Hepatocyte (in vitro differentiated cells): ENCODE measurements around the gene RHEX. TPM values are rescaled to one million over a fixed set of nuclear protein-coding genes. Genes with fewer than 3 reads are reported as not detected.
"Not testable (repeated sequence)": the region's sequence is repeated elsewhere in the genome, so short reads cannot be mapped to it uniquely, and the experiment has no call there.

Source experiments
- DNase-seq: peaks from one replicate; pipeline ENCODE4 v3.0.0-alpha.2; 2016; ENCODE audit warnings: low spot score
- H2AFZ ChIP-seq: fragments of 200-600 bp; sonication (generic); 2 replicates; pipeline ENCODE4 v1.6.0; 2016; ENCODE audit warnings: antibody characterized with exemption, mild to moderate bottlenecking
- H3K27ac ChIP-seq: fragments of 200-600 bp; sonication (generic); 2 replicates; pipeline ENCODE4 v1.5.1; 2016; ENCODE audit warnings: mild to moderate bottlenecking
- H3K27me3 ChIP-seq: fragments of 200-600 bp; sonication (generic); 2 replicates; pipeline ENCODE4 v1.6.1; 2016
- H3K36me3 ChIP-seq: fragments of 200-600 bp; sonication (generic); replicated peaks from 2 replicates; pipeline ENCODE4 v1.5.1; 2016; ENCODE audit warnings: low read depth; ENCODE audit not compliant: insufficient read depth
- H3K4me1 ChIP-seq: fragments of 200-600 bp; sonication (generic); 2 replicates; pipeline ENCODE4 v1.5.1; 2016; ENCODE audit warnings: mild to moderate bottlenecking, moderate library complexity; ENCODE audit not compliant: insufficient read depth
- H3K4me2 ChIP-seq: fragments of 200-600 bp; sonication (generic); 2 replicates; pipeline ENCODE4 v1.6.0; 2016
- H3K4me3 ChIP-seq: fragments of 200-600 bp; sonication (generic); 2 replicates; pipeline ENCODE4 v1.5.1; 2016; ENCODE audit warnings: mild to moderate bottlenecking
- H3K79me2 ChIP-seq: fragments of 200-600 bp; sonication (generic); 2 replicates; pipeline ENCODE4 v1.6.0; 2017; ENCODE audit warnings: mild to moderate bottlenecking
- H3K9me2 ChIP-seq: fragments of 200-600 bp; sonication (generic); replicated peaks from 2 replicates; pipeline ENCODE4 v1.6.0; 2017; ENCODE audit warnings: mild to moderate bottlenecking; ENCODE audit not compliant: insufficient read depth
- H3K9me3 ChIP-seq: fragments of 200-600 bp; sonication (generic); 2 replicates; pipeline ENCODE4 v1.5.1; 2016; ENCODE audit warnings: low read depth, mild to moderate bottlenecking
- H4K20me1 ChIP-seq: fragments of 200-600 bp; sonication (generic); 2 replicates; pipeline ENCODE4 v1.6.0; 2016; ENCODE audit warnings: mild to moderate bottlenecking; ENCODE audit not compliant: insufficient read depth, poor library complexity, severe bottlenecking
- EZH2 ChIP-seq: fragments of 200-600 bp; sonication (generic); IDR thresholded peaks from 2 replicates; pipeline ENCODE4 v1.6.1; 2016; ENCODE audit warnings: antibody characterized with exemption, mild to moderate bottlenecking, borderline replicate concordance
- EZH2phosphoT487 ChIP-seq: fragments of 200-600 bp; sonication (generic); IDR thresholded peaks from one replicate; pipeline ENCODE4 v1.6.1; 2018; ENCODE audit warnings: antibody characterized with exemption, mild to moderate bottlenecking, low read depth, moderate library complexity; ENCODE audit not compliant: unreplicated experiment, severe bottlenecking
- WGBS: methylation state at CpG from one replicate; pipeline ENCODE4 v1.1.6; 2016; ENCODE audit warnings: low lambda C conversion rate; ENCODE audit errors: missing lambda C conversion rate; 5-methylcytosine and 5-hydroxymethylcytosine counted together
- polyA plus RNA-seq: library from polyadenylated mRNA; unstranded; fragments of >200 nt; fragmentation: Nextera tagmentation; extraction: Ambion mirVana; gene quantifications from 2 replicates; pipeline ENCODE4 v1.2.1, GENCODE V29; 2016
- total RNA-seq: library from RNA; depleted of rRNA; stranded (reverse); fragments of >200 nt; gene quantifications from 2 replicates; pipeline ENCODE4 v1.2.3, GENCODE V29; 2014
- TF ChIP-seq, protein P1 (sequence below): fragments of 200-600 bp; sonication (generic); IDR thresholded peaks from 2 replicates; pipeline ENCODE4 v1.5.1; 2016; ENCODE audit warnings: antibody characterized with exemption, mild to moderate bottlenecking; ENCODE audit not compliant: poor library complexity

The RHEX gene
- total and polyA plus RNA-seq, 2 experiments from 2014 or later, result 0.51 TPM; not detected in 1

DNA sequence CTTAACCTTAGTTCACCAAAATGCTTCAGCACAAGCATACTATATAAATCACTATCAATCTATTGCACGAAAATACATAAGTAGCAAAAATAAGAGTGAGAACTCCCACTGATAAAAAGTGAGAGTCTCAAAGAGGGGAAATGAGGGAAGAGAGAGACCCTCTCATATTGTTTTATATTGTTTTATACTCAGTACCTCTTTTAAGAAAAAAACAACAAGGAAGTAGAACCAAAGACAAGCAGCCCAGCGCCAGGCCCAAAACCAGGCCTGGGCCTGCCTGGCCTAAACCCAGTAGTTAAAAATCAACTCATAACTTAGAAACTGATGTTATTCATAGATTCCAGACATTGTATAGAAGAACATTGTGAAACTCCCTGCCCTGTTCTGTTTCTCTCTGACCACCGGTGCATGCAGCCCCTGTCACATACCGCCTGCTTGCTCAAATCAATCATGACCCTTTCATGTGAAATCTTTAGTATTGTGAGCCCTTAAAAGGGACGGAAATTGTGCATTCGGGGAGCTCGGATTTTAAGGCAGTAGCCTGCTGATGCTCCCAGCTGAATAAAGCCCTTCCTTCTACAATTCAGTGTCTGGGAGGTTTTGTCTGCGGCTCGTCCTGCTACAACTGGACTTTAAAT lies 5.4 kb downstream of the RHEX start:
- not testable (repeated sequence) for H3K27ac ChIP-seq, H3K4me3 ChIP-seq, H3K27me3 ChIP-seq, H3K4me2 ChIP-seq, DNase-seq, H3K9me2 ChIP-seq, H3K36me3 ChIP-seq, H4K20me1 ChIP-seq, H3K79me2 ChIP-seq, H3K9me3 ChIP-seq, H2AFZ ChIP-seq
- WGBS, result 88% methylated on average over 7 of the region's 9 CpGs
- peaks cover 14% of the 10 kb centered on the region for H3K4me1 ChIP-seq

- no peaks in the 10 kb centered on the region for H3K36me3 ChIP-seq
- H3K4me2 ChIP-seq, result no peak overlapping the region
- no peaks in the 10 kb centered on the region for H3K9me3 ChIP-seq
- no peak for DNase-seq
- H3K4me3 ChIP-seq, result no peak overlapping the region
- no peaks in the 10 kb centered on the region for H3K79me2 ChIP-seq
- no peaks in the 10 kb centered on the region for H4K20me1 ChIP-seq
- no peak overlapping the region for H2AFZ ChIP-seq
- H3K9me2 ChIP-seq, result no peaks in the 10 kb centered on the region
- TF ChIP-seq, protein P1, sequence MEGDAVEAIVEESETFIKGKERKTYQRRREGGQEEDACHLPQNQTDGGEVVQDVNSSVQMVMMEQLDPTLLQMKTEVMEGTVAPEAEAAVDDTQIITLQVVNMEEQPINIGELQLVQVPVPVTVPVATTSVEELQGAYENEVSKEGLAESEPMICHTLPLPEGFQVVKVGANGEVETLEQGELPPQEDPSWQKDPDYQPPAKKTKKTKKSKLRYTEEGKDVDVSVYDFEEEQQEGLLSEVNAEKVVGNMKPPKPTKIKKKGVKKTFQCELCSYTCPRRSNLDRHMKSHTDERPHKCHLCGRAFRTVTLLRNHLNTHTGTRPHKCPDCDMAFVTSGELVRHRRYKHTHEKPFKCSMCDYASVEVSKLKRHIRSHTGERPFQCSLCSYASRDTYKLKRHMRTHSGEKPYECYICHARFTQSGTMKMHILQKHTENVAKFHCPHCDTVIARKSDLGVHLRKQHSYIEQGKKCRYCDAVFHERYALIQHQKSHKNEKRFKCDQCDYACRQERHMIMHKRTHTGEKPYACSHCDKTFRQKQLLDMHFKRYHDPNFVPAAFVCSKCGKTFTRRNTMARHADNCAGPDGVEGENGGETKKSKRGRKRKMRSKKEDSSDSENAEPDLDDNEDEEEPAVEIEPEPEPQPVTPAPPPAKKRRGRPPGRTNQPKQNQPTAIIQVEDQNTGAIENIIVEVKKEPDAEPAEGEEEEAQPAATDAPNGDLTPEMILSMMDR, result no peak
- 100% methylated on average over 1 of the region's 1 CpG for WGBS
- H3K4me1 ChIP-seq, result peaks cover 14% of the 10 kb centered on the region
- H3K27me3 ChIP-seq, result no peaks in the 10 kb centered on the region
- no peak overlapping the region for H3K27ac ChIP-seq
These were observed 5.9 kb downstream of the RHEX start for GRCh38 chr1:206058927-206059292.

- Histone ChIP-seq H3K4me3 (no peak overlapping the region), H3K9me3 (no peaks in the 10 kb centered on the region), H4K20me1 (no peaks in the 10 kb centered on the region), H3K27me3 (no peaks in the 10 kb centered on the region), H3K36me3 (no peaks in the 10 kb centered on the region), H3K4me1 (peaks cover 14% of the 10 kb centered on the region), H2AFZ (no peak overlapping the region), H3K27ac (no peak overlapping the region), H3K4me2 (no peak overlapping the region), H3K79me2 (no peaks in the 10 kb centered on the region), H3K9me2 (no peaks in the 10 kb centered on the region)
- no peak for TF ChIP-seq EZH2phosphoT487
- TF ChIP-seq EZH2, result no peak
- TF ChIP-seq, protein P1, result no peak
- DNase-seq, result no peak
- WGBS, result 59% methylated on average over 3 of the region's 3 CpGs
These were observed 6.5 kb downstream of the RHEX start for GRCh38 chr1:206059355-206059915.

- no peaks in the 10 kb centered on the region for H4K20me1 ChIP-seq
- DNase-seq, result no peak
- H3K36me3 ChIP-seq, result no peaks in the 10 kb centered on the region
- no peaks in the 10 kb centered on the region for H3K27me3 ChIP-seq
- 87% methylated on average over 3 of the region's 3 CpGs for WGBS
- no peak overlapping the region for H3K4me3 ChIP-seq
- TF ChIP-seq, protein P1, result no peak
- TF ChIP-seq EZH2 (no peak), EZH2phosphoT487 (no peak)
- H3K79me2 ChIP-seq, result no peaks in the 10 kb centered on the region
- no peaks in the 10 kb centered on the region for H3K9me3 ChIP-seq
- no peaks in the 10 kb centered on the region for H3K9me2 ChIP-seq
- H3K4me1 ChIP-seq, result peaks cover 6% of the 10 kb centered on the region
- H3K27ac ChIP-seq, result no peak overlapping the region
- H2AFZ ChIP-seq, result no peak overlapping the region
- H3K4me2 ChIP-seq, result no peak overlapping the region
These were observed 7.9 kb downstream of the RHEX start for GRCh38 chr1:206060844-206061243.
